ENCODE results near the gene NTHL1.

The NTHL1 gene

DNA sequence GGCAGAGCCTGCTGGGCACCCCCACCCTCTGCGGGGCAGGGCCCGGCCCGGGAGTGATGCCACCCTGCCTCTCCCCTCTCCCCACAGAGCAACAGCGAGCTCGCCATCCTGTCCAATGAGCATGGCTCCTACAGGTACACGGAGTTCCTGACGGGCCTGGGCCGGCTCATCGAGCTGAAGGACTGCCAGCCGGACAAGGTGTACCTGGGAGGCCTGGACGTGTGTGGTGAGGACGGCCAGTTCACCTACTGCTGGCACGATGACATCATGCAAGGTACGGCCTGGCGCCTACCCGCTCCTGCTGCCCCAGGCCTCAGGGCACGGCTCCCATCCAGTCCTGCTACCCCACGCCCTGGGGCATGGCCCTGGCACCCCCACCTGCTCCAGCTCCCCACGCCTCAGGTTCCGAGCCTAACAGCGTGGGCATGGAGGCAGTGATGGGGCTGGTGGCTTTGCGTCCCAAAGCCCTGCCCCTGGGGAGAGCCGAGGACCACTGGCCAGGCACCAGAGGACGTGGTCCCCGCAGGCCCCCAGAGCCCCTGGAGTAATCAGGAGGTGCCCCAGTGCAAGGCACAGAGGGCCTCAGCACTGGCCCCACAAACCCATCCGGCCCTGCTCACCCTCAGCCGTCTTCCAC is 38.6 kb upstream of the NTHL1 start:
- Histone ChIP-seq H3K4me3 (ENCODE audit: low read depth in 1 of 2, low read length in 1 of 2) (no peak overlapping the region), H3K36me3 (peaks cover 94% of the 10 kb centered on the region), H3K4me1 (ENCODE audit: control insufficient read depth in 1 of 2, insufficient read depth in 1 of 2, low read depth in 1 of 2, low read length in 1 of 2) (no peaks in the 10 kb centered on the region), H3K9me3 (no peaks in the 10 kb centered on the region), H3K27me3 (no peaks in the 10 kb centered on the region), H3K27ac (no peak overlapping the region)
- TF ChIP-seq, protein P1, sequence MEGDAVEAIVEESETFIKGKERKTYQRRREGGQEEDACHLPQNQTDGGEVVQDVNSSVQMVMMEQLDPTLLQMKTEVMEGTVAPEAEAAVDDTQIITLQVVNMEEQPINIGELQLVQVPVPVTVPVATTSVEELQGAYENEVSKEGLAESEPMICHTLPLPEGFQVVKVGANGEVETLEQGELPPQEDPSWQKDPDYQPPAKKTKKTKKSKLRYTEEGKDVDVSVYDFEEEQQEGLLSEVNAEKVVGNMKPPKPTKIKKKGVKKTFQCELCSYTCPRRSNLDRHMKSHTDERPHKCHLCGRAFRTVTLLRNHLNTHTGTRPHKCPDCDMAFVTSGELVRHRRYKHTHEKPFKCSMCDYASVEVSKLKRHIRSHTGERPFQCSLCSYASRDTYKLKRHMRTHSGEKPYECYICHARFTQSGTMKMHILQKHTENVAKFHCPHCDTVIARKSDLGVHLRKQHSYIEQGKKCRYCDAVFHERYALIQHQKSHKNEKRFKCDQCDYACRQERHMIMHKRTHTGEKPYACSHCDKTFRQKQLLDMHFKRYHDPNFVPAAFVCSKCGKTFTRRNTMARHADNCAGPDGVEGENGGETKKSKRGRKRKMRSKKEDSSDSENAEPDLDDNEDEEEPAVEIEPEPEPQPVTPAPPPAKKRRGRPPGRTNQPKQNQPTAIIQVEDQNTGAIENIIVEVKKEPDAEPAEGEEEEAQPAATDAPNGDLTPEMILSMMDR (IDR thresholded peaks at IDR 0.05): no peak

DNA sequence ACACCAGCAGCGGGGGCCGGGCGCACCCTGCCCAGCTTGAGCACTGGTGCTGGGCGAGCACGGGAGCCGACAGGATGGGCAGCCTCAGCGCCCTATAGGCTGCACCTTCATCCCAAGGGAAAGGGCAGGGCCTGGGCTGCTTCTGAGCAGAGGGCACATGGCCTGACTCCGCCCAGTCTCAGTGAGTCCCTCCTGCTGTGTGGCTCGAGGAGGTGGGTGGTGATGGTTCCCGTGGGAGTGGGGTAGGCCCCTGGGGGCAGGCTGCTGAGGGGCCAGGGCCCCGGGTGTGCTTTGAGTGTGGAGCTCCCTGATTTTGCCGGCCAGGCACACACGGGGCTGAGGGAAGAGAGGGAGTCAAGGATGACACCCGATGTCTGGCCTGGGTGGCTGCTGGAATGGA is 38.0 kb upstream of the NTHL1 start:
- TF ChIP-seq, protein P1 (IDR thresholded peaks at IDR 0.05): no peak
- peaks cover 100% of the 10 kb centered on the region for H3K36me3 ChIP-seq
- no peaks in the 10 kb centered on the region for H3K27me3 ChIP-seq
- H3K4me1 ChIP-seq (ENCODE audit: control insufficient read depth in 1 of 2, insufficient read depth in 1 of 2, low read depth in 1 of 2, low read length in 1 of 2): no peaks in the 10 kb centered on the region
- no peaks in the 10 kb centered on the region for H3K9me3 ChIP-seq
- H3K4me3 ChIP-seq (ENCODE audit: low read depth in 1 of 2, low read length in 1 of 2): no peak overlapping the region
- H3K27ac ChIP-seq: no peak overlapping the region

DNA sequence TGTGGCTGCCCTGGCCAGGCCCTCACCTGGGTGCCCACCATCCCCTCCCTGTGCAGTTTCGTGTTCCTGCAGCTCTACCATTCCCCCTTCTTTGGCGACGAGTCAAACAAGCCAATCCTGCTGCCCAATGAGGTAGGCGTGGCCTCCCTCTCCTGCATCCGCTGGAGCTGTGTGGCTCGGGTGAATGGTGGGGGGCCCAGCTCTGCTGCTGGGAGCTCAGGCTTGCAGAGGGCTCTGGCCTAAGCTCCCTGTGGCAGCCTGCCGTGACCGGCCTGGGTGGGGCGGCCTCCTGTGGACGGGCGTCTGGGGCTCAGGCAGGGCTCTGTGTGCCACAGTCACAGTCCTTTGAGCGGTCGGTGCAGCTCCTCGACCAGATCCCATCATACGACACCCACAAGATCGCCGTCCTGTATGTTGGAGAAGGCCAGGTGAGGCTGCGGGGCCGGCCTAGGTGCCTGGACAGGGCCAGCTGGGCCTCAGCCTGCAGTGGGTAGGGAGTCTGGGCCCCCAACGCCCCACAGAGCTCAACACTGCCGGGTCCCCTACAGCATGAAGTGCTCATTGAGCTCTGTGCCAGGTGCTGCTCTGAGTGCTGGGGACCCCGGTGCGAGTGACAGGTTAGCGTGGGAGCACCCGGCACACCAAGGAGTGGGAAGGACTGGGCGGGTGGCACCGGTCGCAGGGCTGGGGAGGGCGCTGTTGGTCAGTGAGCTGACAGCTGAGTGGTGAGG is 37.4 kb upstream of the NTHL1 start:
- no peaks in the 10 kb centered on the region for H3K27me3 ChIP-seq
- H3K4me1 ChIP-seq (ENCODE audit: control insufficient read depth in 1 of 2, insufficient read depth in 1 of 2, low read depth in 1 of 2, low read length in 1 of 2): no peaks in the 10 kb centered on the region

DNA sequence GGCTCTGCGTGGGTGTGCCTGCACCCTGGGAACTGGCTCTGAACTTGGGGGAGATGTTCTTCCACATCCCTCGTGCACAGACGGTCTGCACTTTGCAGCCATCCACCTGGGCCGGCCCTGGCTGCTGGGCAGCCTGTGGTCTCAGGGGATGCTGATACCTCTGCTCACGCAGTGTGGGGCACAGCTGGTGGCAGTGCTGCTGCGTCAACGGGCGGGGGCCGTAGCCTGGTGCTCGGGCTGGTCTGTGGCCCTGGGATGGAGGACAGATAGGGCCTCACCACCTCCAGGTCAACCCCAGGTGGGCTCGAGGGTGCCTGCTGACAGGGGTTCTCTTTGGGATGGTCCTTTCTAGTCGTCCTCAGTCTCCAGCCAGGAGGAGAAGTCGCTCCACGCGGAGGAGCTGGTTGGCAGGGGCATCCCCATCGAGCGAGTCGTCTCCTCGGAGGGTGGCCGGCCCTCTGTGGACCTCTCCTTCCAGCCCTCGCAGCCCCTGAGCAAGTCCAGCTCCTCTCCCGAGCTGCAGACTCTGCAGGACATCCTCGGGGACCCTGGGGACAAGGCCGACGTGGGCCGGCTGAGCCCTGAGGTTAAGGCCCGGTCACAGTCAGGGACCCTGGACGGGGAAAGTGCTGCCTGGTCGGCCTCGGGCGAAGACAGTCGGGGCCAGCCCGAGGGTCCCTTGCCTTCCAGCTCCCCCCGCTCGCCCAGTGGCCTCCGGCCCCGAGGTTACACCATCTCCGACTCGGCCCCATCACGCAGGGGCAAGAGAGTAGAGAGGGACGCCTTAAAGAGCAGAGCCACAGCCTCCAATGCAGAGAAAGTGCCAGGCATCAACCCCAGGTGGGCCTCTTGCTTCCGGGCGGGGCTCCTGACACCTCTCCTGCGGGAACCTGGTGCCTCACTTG is 36.5 kb upstream of the NTHL1 start:
- peaks cover 100% of the 10 kb centered on the region for H3K36me3 ChIP-seq
- TF ChIP-seq, protein P1 (IDR thresholded peaks at IDR 0.05): no peak
- H3K9me3 ChIP-seq: no peaks in the 10 kb centered on the region
- H3K4me3 ChIP-seq (ENCODE audit: low read depth in 1 of 2, low read length in 1 of 2): no peak overlapping the region
- no peaks in the 10 kb centered on the region for H3K27me3 ChIP-seq
- no peaks in the 10 kb centered on the region for H3K4me1 ChIP-seq (ENCODE audit: control insufficient read depth in 1 of 2, insufficient read depth in 1 of 2, low read depth in 1 of 2, low read length in 1 of 2)
- no peak overlapping the region for H3K27ac ChIP-seq

More for the DNA sequence above, 37.4 kb upstream of the NTHL1 start:
- no peak overlapping the region for H3K27ac ChIP-seq
- no peaks in the 10 kb centered on the region for H3K9me3 ChIP-seq
- TF ChIP-seq, protein P1 (IDR thresholded peaks at IDR 0.05): no peak
- no peak overlapping the region for H3K4me3 ChIP-seq (ENCODE audit: low read depth in 1 of 2, low read length in 1 of 2)
- peaks cover 100% of the 10 kb centered on the region for H3K36me3 ChIP-seq

DNA sequence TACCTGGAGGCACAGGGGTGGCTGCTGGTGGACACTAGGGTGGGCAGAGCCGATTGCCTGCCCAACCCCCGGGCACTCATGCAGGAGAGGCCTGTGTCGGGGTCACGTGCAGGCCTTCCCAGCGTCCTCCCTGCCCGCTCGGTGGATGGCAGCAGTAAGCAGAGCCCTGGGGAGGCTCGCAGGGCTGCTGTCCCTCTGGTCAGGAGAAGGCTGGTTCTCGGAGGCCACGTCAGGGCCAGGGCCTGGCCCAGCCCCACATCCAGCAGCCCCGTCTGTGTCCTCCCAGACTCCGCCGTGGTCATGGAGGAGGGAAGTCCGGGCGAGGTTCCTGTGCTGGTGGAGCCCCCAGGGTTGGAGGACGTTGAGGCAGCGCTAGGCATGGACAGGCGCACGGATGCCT is 35.8 kb upstream of the NTHL1 start:
- no peaks in the 10 kb centered on the region for H3K27me3 ChIP-seq
- no peaks in the 10 kb centered on the region for H3K4me1 ChIP-seq (ENCODE audit: control insufficient read depth in 1 of 2, insufficient read depth in 1 of 2, low read depth in 1 of 2, low read length in 1 of 2)
- peaks cover 100% of the 10 kb centered on the region for H3K36me3 ChIP-seq
- H3K27ac ChIP-seq: no peak overlapping the region
- TF ChIP-seq, protein P1 (IDR thresholded peaks at IDR 0.05): no peak
- no peak overlapping the region for H3K4me3 ChIP-seq (ENCODE audit: low read depth in 1 of 2, low read length in 1 of 2)
- H3K9me3 ChIP-seq: no peaks in the 10 kb centered on the region

Measured in neutrophil (primary cell).